ENCODE data around the gene TBP.
"Not testable (repeated sequence)": the region's sequence is repeated elsewhere in the genome, so short reads cannot be mapped to it uniquely, and the experiment has no call there.

Gene TBP

DNA sequence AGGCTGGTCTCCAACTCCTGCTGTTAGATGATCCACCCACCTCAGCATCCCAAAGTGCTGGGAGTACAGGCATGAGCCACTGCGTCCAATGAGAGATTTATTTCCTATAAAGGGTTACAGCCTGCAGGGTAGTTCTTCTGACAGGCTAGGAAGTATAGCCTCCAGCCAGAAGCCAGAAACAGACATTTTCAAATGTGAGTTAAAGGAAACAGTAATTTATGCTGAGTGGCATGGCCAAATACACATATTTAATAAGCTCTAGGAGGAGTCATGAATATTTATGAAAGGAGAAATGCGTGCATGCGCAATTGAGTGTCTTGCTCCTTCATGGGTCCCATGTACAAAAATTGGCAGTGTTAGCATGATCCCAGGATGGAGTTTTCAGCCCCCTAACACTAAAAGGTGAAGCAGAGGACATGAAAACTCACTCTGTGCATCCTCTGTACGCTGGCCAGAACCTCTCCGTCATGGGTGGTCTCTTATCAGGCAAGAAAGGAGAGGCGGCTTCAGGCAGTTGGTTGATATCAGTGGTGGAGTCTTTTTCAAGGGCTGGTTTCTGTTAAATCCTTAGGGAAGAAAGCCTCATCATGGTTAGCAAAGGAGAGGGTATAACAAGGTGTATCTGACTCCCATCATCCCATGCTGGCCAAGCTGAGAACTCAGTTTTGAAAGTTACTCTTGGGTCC is 51.5 kb downstream of the TBP start:
- no peak for DNase-seq (ENCODE audit: low read depth, low spot score)

DNA sequence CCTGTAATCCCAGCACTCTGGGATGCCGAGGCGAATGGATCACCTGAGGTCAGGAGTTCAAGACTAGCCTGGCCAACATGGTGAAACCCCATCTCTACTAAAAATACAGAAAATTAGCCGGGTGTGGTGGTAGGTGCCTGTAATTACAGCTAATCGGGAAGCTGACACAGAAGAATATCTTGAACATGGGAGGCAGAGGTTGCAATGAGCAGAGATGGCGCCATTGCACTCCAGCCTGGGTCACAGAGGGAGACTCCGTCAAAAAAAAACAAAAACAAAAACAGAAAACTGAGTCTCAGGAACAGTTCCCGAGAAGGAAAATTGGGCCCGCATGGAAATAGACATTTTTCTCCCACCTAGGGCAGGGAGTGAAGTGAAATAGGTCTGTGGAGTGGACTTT is 55.1 kb downstream of the TBP start:
- not testable (repeated sequence) for DNase-seq (ENCODE audit: low read depth, low spot score)

GRCh38 chr6:170612256-170612804 is 58.2 kb downstream of the TBP start:
- DNase-seq (ENCODE audit: low read depth, low spot score) = not testable (repeated sequence)

GRCh38 chr6:170616020-170616554 is 61.9 kb downstream of the TBP start:
- not testable (repeated sequence) for DNase-seq (ENCODE audit: low read depth, low spot score)
